Tracheal epithelial cell (primary cell): Measurements from ENCODE around the gene ZBP1. TPM values are rescaled to one million over a fixed set of nuclear protein-coding genes. Genes with fewer than 3 reads are reported as not detected.

Experiments used
- total RNA-seq: library from RNA; depleted of rRNA; stranded (reverse); fragments of >200 nt; gene quantifications from 2 replicates; pipeline ENCODE4 v1.2.1, GENCODE V29; 2014

ZBP1 gene, protein sequence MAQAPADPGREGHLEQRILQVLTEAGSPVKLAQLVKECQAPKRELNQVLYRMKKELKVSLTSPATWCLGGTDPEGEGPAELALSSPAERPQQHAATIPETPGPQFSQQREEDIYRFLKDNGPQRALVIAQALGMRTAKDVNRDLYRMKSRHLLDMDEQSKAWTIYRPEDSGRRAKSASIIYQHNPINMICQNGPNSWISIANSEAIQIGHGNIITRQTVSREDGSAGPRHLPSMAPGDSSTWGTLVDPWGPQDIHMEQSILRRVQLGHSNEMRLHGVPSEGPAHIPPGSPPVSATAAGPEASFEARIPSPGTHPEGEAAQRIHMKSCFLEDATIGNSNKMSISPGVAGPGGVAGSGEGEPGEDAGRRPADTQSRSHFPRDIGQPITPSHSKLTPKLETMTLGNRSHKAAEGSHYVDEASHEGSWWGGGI
- under 0.01 TPM in 1 of 2 replicates, not detected in the other for total RNA-seq

DNA sequence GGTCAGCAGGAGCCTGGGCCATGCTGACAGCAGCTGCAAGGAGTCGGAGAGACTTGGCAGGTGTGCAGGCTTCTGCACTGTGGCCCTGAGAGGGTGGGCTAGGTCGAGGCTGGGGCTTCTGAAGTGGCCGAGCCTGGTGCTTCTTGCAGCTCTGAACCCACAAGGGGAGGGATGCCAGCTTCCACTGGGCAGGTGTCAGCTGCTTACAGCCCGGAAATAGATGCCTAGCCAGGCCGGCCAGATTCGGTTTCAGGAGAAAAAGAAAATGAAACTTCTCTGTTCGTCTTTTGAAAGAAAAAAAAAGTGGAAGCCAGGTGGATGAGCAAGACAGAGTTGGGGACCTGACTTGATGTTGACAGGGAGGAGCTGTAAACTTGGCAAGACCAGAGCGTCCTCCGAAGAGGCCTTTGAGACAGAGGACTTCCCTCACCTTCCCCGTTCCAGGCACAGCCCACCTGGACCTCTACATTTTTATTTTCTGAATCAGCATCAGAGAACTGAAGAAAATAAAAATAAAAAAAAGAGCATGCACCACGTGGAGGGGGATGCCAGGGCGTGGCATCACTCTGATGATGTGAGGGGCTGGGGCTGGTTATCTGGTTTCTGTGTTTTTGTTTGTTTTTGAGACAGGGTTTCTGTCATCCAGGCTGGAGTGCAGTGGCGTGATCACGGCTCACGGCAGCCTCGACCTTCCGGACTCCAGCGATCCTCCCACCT, at the start of gene ZBP1:
Gene ZBP1, minus strand, starts transcription at position 153 of the 717 bp plus-strand sequence. Its CDS starts 131 bp downstream, at position 22.

DNA sequence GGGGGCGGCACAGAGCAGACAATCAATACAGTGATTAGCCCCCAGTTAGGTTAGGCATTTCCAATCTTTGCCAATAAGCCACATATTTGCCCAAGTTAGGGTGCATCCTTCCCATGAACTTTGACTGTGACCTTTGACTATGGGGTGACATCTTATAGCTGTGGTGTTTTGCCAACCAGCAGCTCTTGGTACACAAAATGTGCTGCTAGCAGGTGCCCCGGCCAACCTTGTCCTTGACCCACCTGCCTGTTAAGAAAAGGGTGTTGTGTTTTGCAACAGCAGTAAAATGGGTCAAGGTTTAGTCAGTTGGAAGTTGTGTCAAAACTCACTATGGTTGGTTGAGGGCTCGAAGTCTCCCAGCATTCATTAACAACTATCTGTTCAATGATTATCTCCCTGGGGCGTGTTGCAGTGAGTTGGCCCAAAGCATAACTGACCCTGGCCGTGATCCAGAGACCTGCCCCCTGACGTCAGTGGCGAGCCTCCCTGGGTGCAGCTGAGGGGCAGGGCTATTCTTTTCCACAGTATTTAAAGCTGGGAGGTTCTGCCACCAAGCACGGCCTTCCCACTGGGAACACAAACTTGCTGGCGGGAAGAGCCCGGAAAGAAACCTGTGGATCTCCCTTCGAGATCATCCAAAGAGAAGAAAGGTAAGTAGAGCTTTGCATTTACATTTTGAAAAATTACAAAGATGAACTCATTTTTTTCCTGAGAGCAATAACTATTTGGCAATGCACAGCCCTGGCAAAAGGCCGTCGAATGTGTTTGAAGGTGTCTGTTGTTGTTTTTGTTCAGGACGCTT, 59.5 kb downstream of the ZBP1 start, which contains the start of gene PCK1:
Gene PCK1, plus strand, starts transcription at position 557 of the 802 bp plus-strand sequence. CDS start 302 bp downstream, outside the sequence.

Other genes starting within 250 kb of the ZBP1 start
- 7.2 and 7.5 TPM in 2 replicates for gene RBM38, start 229.0 kb downstream of the ZBP1 start, total RNA-seq
- not detected in 2 replicates for gene CTCFL, start 95.3 kb downstream of the ZBP1 start, total RNA-seq
- not detected in 2 replicates for gene PCK1, start 59.3 kb downstream of the ZBP1 start, total RNA-seq
- 86.0 and 89.7 TPM in 2 replicates for gene PMEPA1, start 89.6 kb upstream of the ZBP1 start, total RNA-seq